H1 (cell line): ENCODE results near the gene MORC4. TPM values are rescaled to one million over a fixed set of nuclear protein-coding genes. Genes with fewer than 3 reads are reported as not detected.

Experiments used
- CTCF ChIA-PET: fragments of 300-600 bp; sonication (Branson Sonifier 250); formaldehyde crosslinking; loops from one replicate; lab custom pipeline; 2021; ENCODE audit not compliant: partially characterized antibody; lab: Charles Lee
- POLR2A ChIA-PET: fragments of 300-600 bp; sonication (Branson Sonifier 250); formaldehyde crosslinking; loops from one replicate; lab custom pipeline; 2021; ENCODE audit warnings: inconsistent platforms; ENCODE audit not compliant: partially characterized antibody; lab: Charles Lee
- DNase-seq, 2 experiments: peaks; one replicate each; pipeline versions ENCODE4 v3.0.0 to v3.0.0-alpha.2; 2010 to 2022; ENCODE audit warnings: low spot score in 2 of 2, low read depth in 1 of 2, mixed read lengths in 1 of 2
- FAIRE-seq: peaks from 2 replicates; lab custom pipeline; 2011; peaks lifted over from hg19 to GRCh38; lab: Jason Lieb, UNC
- H2AFZ ChIP-seq: 2 replicates; pipeline ENCODE4 v1.8.1; 2012; ENCODE audit warnings: low read length, inconsistent platforms
- H2AK5ac ChIP-seq: 2 replicates; pipeline ENCODE4 v1.6.1; 2013; ENCODE audit warnings: low read depth, low read length
- H2BK120ac ChIP-seq: replicated peaks from 2 replicates; pipeline ENCODE3; 2013; ENCODE audit warnings: low read depth, low read length, inconsistent platforms
- H2BK12ac ChIP-seq: 2 replicates; pipeline ENCODE4 v1.6.1; 2013; ENCODE audit warnings: low read depth, low read length
- H2BK15ac ChIP-seq: 2 replicates; pipeline ENCODE4 v1.6.1; 2013; ENCODE audit warnings: low read length
- H2BK20ac ChIP-seq: 2 replicates; pipeline ENCODE4 v1.6.1; 2013; ENCODE audit warnings: low read length
- H2BK5ac ChIP-seq: 2 replicates; pipeline ENCODE4 v1.6.1; 2013; ENCODE audit warnings: low read depth, low read length
- H3K14ac ChIP-seq: 2 replicates; pipeline ENCODE4 v1.6.1; 2013; ENCODE audit warnings: inconsistent platforms; ENCODE audit not compliant: insufficient read length
- H3K18ac ChIP-seq: 2 replicates; pipeline ENCODE4 v1.6.1; 2013; ENCODE audit warnings: low read length; ENCODE audit errors: extremely low read depth
- H3K23ac ChIP-seq: 2 replicates; pipeline ENCODE4 v1.6.1; 2013; ENCODE audit warnings: inconsistent platforms; ENCODE audit not compliant: insufficient read length
- H3K23me2 ChIP-seq: 2 replicates; pipeline ENCODE4 v1.6.1; 2013; ENCODE audit warnings: low read depth, low read length
- H3K27ac ChIP-seq: 2 replicates; pipeline ENCODE4 v1.6.1; 2011; ENCODE audit warnings: low read depth, low read length, inconsistent platforms
- H3K27me3 ChIP-seq, 4 experiments: replicated peaks in 1 of 4; 1 replicate in 1 of 4; 2 replicates in 3 of 4; pipeline versions ENCODE4 v1.6.1 to v1.8.1; 2011 to 2013; ENCODE audit warnings: low read length in 3 of 4, mild to moderate bottlenecking in 3 of 4, inconsistent platforms in 2 of 4, mixed read lengths in 2 of 4, moderate library complexity in 1 of 4; ENCODE audit not compliant: control insufficient read depth in 3 of 4, insufficient read depth in 3 of 4; ENCODE audit errors: extremely low read depth in 1 of 4
- H3K36me3 ChIP-seq, 4 experiments: 2 replicates each; pipeline versions ENCODE4 v1.6.1 to v1.8.1; 2011 to 2013; ENCODE audit warnings: mild to moderate bottlenecking in 4 of 4, low read length in 3 of 4, moderate library complexity in 2 of 4, control low read depth in 1 of 4, inconsistent platforms in 1 of 4; ENCODE audit not compliant: insufficient read depth in 4 of 4, control insufficient read depth in 2 of 4
- H3K4ac ChIP-seq: replicated peaks from 2 replicates; pipeline ENCODE3; 2013; ENCODE audit warnings: low read length, low read depth, mixed read lengths, inconsistent platforms; ENCODE audit not compliant: insufficient read length
- H3K4me1 ChIP-seq, 4 experiments: replicated peaks in 1 of 4; 1 replicate in 1 of 4; 2 replicates in 3 of 4; pipeline versions ENCODE4 v1.6.1 to v1.8.1; 2011 to 2013; ENCODE audit warnings: low read length in 3 of 4, inconsistent platforms in 2 of 4, mixed read lengths in 1 of 4; ENCODE audit not compliant: insufficient read depth in 4 of 4, control insufficient read depth in 3 of 4
- H3K4me2 ChIP-seq, 2 experiments: 2 replicates each; pipeline versions ENCODE4 v1.6.1 to v1.8.1; 2011 to 2013; ENCODE audit warnings: low read depth in 2 of 2, low read length in 2 of 2, control low read depth in 1 of 2, inconsistent platforms in 1 of 2, mild to moderate bottlenecking in 1 of 2; ENCODE audit not compliant: insufficient read depth in 1 of 2
- H3K4me3 ChIP-seq, 4 experiments: fragments of 200-600, 300-600 bp in 1 of 4; sonication (generic), shearing (Covaris generic), sonication (Bioruptor Twin) in 1 of 4; 2 replicates each; pipeline versions ENCODE4 v1.5.1 to v1.8.1; 2011 to 2016; ENCODE audit warnings: low read length in 4 of 4, low read depth in 3 of 4, control low read depth in 2 of 4, inconsistent platforms in 2 of 4, mild to moderate bottlenecking in 2 of 4, mixed read lengths in 1 of 4, moderate library complexity in 1 of 4; ENCODE audit not compliant: insufficient read depth in 2 of 4; ENCODE audit errors: extremely low read depth in 1 of 4
- H3K56ac ChIP-seq: replicated peaks from 2 replicates; pipeline ENCODE3; 2013; ENCODE audit warnings: low read depth, mild to moderate bottlenecking, mixed read lengths, low read length, inconsistent platforms; ENCODE audit not compliant: insufficient read length
- H3K79me1 ChIP-seq: 2 replicates; pipeline ENCODE4 v1.6.1; 2013; ENCODE audit warnings: low read depth, low read length, control low read depth
- H3K79me2 ChIP-seq, 2 experiments: 2 replicates each; pipeline versions ENCODE4 v1.6.1 to v1.8.1; 2012 to 2013; ENCODE audit warnings: low read length in 2 of 2, mild to moderate bottlenecking in 2 of 2, inconsistent platforms in 1 of 2; ENCODE audit not compliant: insufficient read depth in 2 of 2, control insufficient read depth in 1 of 2
- H3K9ac ChIP-seq, 4 experiments: replicated peaks in 1 of 4; 1 replicate in 1 of 4; 2 replicates in 3 of 4; pipeline versions ENCODE4 v1.6.1 to v1.8.1; 2011 to 2013; ENCODE audit warnings: low read depth in 3 of 4, low read length in 3 of 4, control low read depth in 2 of 4, mild to moderate bottlenecking in 2 of 4, moderate library complexity in 2 of 4, inconsistent platforms in 1 of 4; ENCODE audit errors: extremely low read depth in 1 of 4
- H3K9me3 ChIP-seq, 2 experiments: 2 replicates each; pipeline versions ENCODE4 v1.6.1 to v1.8.1; 2012 to 2013; ENCODE audit warnings: mild to moderate bottlenecking in 2 of 2, moderate library complexity in 2 of 2, control low read depth in 1 of 2, inconsistent platforms in 1 of 2, low read depth in 1 of 2, low read length in 1 of 2, mixed read lengths in 1 of 2; ENCODE audit not compliant: insufficient read depth in 2 of 2
- H4K20me1 ChIP-seq, 2 experiments: replicated peaks in 1 of 2; 2 replicates each; pipeline versions ENCODE3 to v1.8.1; 2011 to 2013; ENCODE audit warnings: inconsistent platforms in 2 of 2, low read length in 2 of 2, mild to moderate bottlenecking in 1 of 2; ENCODE audit not compliant: insufficient read depth in 2 of 2, control insufficient read depth in 1 of 2
- H4K5ac ChIP-seq: 2 replicates; pipeline ENCODE4 v1.6.1; 2013; ENCODE audit warnings: low read length, low read depth, mixed read lengths, inconsistent platforms; ENCODE audit not compliant: insufficient read length
- H4K8ac ChIP-seq: 2 replicates; pipeline ENCODE4 v1.8.0; 2013; ENCODE audit warnings: mild to moderate bottlenecking, moderate library complexity, low read length, inconsistent platforms; ENCODE audit not compliant: insufficient read depth; ENCODE audit errors: extremely low read depth
- H4K91ac ChIP-seq: replicated peaks from 2 replicates; pipeline ENCODE3; 2013; ENCODE audit warnings: low read length, mixed read lengths, inconsistent platforms; ENCODE audit not compliant: insufficient read length
- BACH1 ChIP-seq: IDR thresholded peaks from 2 replicates; pipeline ENCODE4 v1.6.1; 2012; ENCODE audit warnings: low read length, improper control_type of control experiment
- BRCA1 ChIP-seq: IDR thresholded peaks from 2 replicates; pipeline ENCODE4 v1.6.1; 2012; ENCODE audit warnings: low read depth, low read length, improper control_type of control experiment
- WGBS, 2 experiments: shearing (Covaris generic) in 1 of 2; methylation state at CpG; one replicate each; pipeline versions ENCODE4 v1.1.6 to v1.1.7; 2013 to 2015; ENCODE audit warnings: low lambda C conversion rate in 2 of 2, mixed read lengths in 2 of 2, inconsistent platforms in 1 of 2, low coverage in 1 of 2, missing lambda C conversion rate in 1 of 2; ENCODE audit not compliant: insufficient replicate concordance in 2 of 2, insufficient coverage in 1 of 2, insufficient read length in 1 of 2; ENCODE audit errors: extremely low coverage in 1 of 2, missing lambda C conversion rate in 1 of 2; 5-methylcytosine and 5-hydroxymethylcytosine counted together
- polyA plus RNA-seq, 7 experiments: library from polyadenylated mRNA; depleted of rRNA in 3 of 7; stranded (reverse) in 5 of 7; unstranded in 2 of 7; fragments of >200 nt in 5 of 7; fragments of 200-250 nt in 2 of 7; gene quantifications; 1 replicate in 5 of 7; 2 replicates in 1 of 7; 4 replicates in 1 of 7; pipeline versions ENCODE4 v1.2.1 to v1.2.3, GENCODE V29; 2011 to 2013; ENCODE audit warnings: missing spikeins in 2 of 7, mixed read lengths in 2 of 7
- total RNA-seq: library from RNA; stranded (reverse); fragmentation: NEBNext Ultra II Directional; extraction: Animal tissue kit (Norgen Biotek cat#: 25700); gene quantifications from 2 replicates; pipeline ENCODE4 v1.2.1, GENCODE V29; 2021

The MORC4 gene
- total and polyA plus RNA-seq, 2 of the 8 experiments (the other 6 are each of a cell fraction or from before 2014, with no cell fraction given): 1.4 to 2.5 TPM

- POLR2A ChIA-PET: no interaction called here
- no peak overlapping the region for H4K8ac ChIP-seq
- H3K27ac ChIP-seq: no peak overlapping the region
- H3K23me2 ChIP-seq: no peaks in the 10 kb centered on the region
- H3K79me1 ChIP-seq: no peaks in the 10 kb centered on the region
- no peak overlapping the region for H2BK20ac ChIP-seq
- H4K91ac ChIP-seq: no peak overlapping the region
- no peaks in the 10 kb centered on the region for H3K9me3 ChIP-seq
- H2BK15ac ChIP-seq: no peak overlapping the region
- TF ChIP-seq BRCA1 (no peak), BACH1 (no peak)
- CTCF ChIA-PET: interaction anchor here (1.4 to 2.2 kb wide), 4 partner anchors 17 to 75 kb away, joined by 3 to 13 read pairs (median 6); no protein-coding TSS in a partner anchor
- no peaks in the 10 kb centered on the region for H3K79me2 ChIP-seq
- H2AFZ ChIP-seq: no peak overlapping the region
- no peaks in the 10 kb centered on the region for H3K27me3 ChIP-seq
- H3K56ac ChIP-seq: no peak overlapping the region
- H2AK5ac ChIP-seq: no peak overlapping the region
- WGBS, 2 experiments: 100% methylated on average over 1 of the region's 1 CpG; no CpG with 5 or more reads in 1 of the 2 experiments
- H4K20me1 ChIP-seq: no peaks in the 10 kb centered on the region
- DNase-seq: no peak
- H4K5ac ChIP-seq: no peak overlapping the region
- H3K23ac ChIP-seq: no peak overlapping the region
- no peak overlapping the region for H3K9ac ChIP-seq
- H3K18ac ChIP-seq: no peak overlapping the region
- no peaks in the 10 kb centered on the region for H3K4me1 ChIP-seq
- no peak overlapping the region for H3K14ac ChIP-seq
- no peak overlapping the region for H2BK12ac ChIP-seq
- H2BK5ac ChIP-seq: no peak overlapping the region
- no peaks in the 10 kb centered on the region for H3K36me3 ChIP-seq
- H2BK120ac ChIP-seq: no peak overlapping the region
- H3K4me3 ChIP-seq: no peak overlapping the region
- H3K4me2 ChIP-seq: no peak overlapping the region
- no peak overlapping the region for H3K4ac ChIP-seq
- FAIRE-seq: no peak
These were observed 50.6 kb downstream of the MORC4 start for GRCh38 chrX:106949366-106949765.
